ENCODE results near the gene MORN1.

MORN1 gene

DNA sequence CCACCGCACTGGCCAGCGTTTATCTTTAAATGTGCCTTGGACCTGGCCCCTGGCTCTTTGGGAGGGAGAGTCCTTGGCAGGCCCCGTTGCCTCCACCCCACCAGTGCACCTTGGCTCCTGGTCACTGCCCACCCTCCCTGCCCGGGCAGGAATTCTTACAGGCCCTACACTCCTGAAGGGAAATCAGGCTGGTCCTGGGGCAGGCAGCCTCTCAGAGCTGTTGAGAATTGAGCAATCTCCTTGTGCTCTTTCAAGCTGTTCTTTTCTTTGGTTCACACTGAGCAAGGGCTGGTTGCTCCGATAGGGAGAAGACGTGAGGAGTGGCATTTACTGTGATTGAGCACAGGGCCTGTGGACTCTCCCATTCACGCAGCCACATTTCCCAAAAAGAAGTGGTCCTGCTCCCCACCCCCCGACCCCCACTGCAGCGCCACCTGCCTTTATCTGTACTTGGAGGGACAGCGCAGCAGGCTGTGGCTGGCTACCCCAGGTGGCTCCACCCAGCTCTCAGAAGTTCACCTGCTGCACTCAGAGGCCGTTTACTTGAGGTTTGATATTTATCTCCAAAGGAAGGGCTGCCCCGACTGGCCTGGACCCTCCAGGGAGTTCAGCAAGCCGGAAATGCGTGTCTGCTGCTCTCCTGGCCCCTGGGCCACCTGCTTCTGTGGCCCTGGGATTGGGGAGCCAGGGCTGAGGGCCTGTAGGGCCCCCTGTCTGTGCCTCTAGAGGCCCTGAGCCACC lies 115.4 kb downstream of the MORN1 start:
- peaks cover 59% of the 10 kb centered on the region for H3K4me1 ChIP-seq (ENCODE audit: insufficient read depth, low read length, poor library complexity, severe bottlenecking)

DNA sequence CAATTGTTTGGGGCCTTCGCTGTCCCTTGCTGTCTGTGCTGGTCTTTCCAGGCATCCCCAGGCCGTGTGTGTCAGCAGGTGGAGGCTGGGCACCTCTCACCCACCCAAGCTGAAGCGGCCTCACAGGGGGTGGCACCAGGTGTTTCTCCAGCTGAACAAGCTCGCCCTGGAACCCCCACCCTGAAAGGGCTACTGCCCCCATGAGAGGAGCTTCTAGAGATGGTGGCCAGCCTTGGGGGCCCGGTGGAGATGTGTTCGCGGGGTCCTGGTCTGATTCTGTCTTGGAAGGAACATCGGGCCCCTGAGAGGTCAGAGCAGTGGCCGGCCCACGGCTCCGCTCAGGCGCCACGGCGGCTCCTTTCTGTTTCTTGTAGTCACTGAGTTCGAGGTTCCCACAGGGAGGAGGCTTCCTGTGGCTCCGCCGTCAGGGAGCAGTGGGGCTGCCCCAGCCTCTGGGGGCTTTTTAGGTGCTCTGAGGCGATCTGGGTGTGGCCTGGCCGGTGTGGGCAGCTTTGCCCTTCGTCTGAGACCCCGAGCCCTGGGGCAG lies 116.4 kb downstream of the MORN1 start:
- H3K4me3 ChIP-seq (ENCODE audit: low read length, poor library complexity, severe bottlenecking), result no peak overlapping the region
- H3K36me3 ChIP-seq (ENCODE audit: insufficient read depth, low read length), result peaks cover 8% of the 10 kb centered on the region
- peak overlapping the region; percentile 54 for H3K4me2 ChIP-seq (ENCODE audit: low read depth, low read length, poor library complexity, severe bottlenecking)
- H3K9me3 ChIP-seq (ENCODE audit: insufficient read depth, low read depth, low read length), result peaks cover 4% of the 10 kb centered on the region; the same call in 1 of the 2 replicates
- H3K4me1 ChIP-seq (ENCODE audit: insufficient read depth, low read length, poor library complexity, severe bottlenecking), result peaks cover 57% of the 10 kb centered on the region
- H4K20me1 ChIP-seq (ENCODE audit: insufficient read depth, low read length, poor library complexity, severe bottlenecking), result peaks cover 10% of the 10 kb centered on the region
- peak overlapping the region; percentile 59 for H3K9ac ChIP-seq (ENCODE audit: low read depth, low read length, poor library complexity, severe bottlenecking)
- no peaks in the 10 kb centered on the region for H3K27me3 ChIP-seq (ENCODE audit: insufficient read depth, low read length, poor library complexity, severe bottlenecking)
- no peak for TF ChIP-seq EZH2phosphoT487 (IDR thresholded peaks at IDR 0.05; ENCODE audit: borderline replicate concordance)
- TF ChIP-seq, protein P1, sequence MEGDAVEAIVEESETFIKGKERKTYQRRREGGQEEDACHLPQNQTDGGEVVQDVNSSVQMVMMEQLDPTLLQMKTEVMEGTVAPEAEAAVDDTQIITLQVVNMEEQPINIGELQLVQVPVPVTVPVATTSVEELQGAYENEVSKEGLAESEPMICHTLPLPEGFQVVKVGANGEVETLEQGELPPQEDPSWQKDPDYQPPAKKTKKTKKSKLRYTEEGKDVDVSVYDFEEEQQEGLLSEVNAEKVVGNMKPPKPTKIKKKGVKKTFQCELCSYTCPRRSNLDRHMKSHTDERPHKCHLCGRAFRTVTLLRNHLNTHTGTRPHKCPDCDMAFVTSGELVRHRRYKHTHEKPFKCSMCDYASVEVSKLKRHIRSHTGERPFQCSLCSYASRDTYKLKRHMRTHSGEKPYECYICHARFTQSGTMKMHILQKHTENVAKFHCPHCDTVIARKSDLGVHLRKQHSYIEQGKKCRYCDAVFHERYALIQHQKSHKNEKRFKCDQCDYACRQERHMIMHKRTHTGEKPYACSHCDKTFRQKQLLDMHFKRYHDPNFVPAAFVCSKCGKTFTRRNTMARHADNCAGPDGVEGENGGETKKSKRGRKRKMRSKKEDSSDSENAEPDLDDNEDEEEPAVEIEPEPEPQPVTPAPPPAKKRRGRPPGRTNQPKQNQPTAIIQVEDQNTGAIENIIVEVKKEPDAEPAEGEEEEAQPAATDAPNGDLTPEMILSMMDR (conservative IDR thresholded peaks at IDR 0.05; ENCODE audit: low read length), result no peak
- H3K9me2 ChIP-seq (replicated peaks; ENCODE audit: low read depth, low read length), result no peaks in the 10 kb centered on the region
- H2AFZ ChIP-seq (ENCODE audit: low read length), result no peak overlapping the region
- peaks cover 4% of the 10 kb centered on the region; the same call in 1 of the 2 replicates for H3F3A ChIP-seq (ENCODE audit: low read depth)
- peaks cover 86% of the 10 kb centered on the region for H3K79me2 ChIP-seq (ENCODE audit: insufficient read depth, low read length)

More for the DNA sequence above, 115.4 kb downstream of the MORN1 start:
- no peak overlapping the region for H2AFZ ChIP-seq (ENCODE audit: low read length)
- H3K9me3 ChIP-seq (ENCODE audit: insufficient read depth, low read depth, low read length), result peaks cover 4% of the 10 kb centered on the region; the same call in 1 of the 2 replicates
- H3K9ac ChIP-seq (ENCODE audit: low read depth, low read length, poor library complexity, severe bottlenecking), result peak overlapping the region; percentile 59
- no peaks in the 10 kb centered on the region for H3K27me3 ChIP-seq (ENCODE audit: insufficient read depth, low read length, poor library complexity, severe bottlenecking)
- H4K20me1 ChIP-seq (ENCODE audit: insufficient read depth, low read length, poor library complexity, severe bottlenecking), result peaks cover 10% of the 10 kb centered on the region
- peaks cover 4% of the 10 kb centered on the region; the same call in 1 of the 2 replicates for H3F3A ChIP-seq (ENCODE audit: low read depth)
- H3K4me3 ChIP-seq (ENCODE audit: low read length, poor library complexity, severe bottlenecking), result peak overlapping the region; percentile 55
- H3K36me3 ChIP-seq (ENCODE audit: insufficient read depth, low read length), result peaks cover 8% of the 10 kb centered on the region
- no peaks in the 10 kb centered on the region for H3K9me2 ChIP-seq (replicated peaks; ENCODE audit: low read depth, low read length)
- no peak for TF ChIP-seq EZH2phosphoT487 (IDR thresholded peaks at IDR 0.05; ENCODE audit: borderline replicate concordance)
- TF ChIP-seq, protein P1 (conservative IDR thresholded peaks at IDR 0.05; ENCODE audit: low read length), result peak; percentile 46
- peak overlapping the region; percentile 77 for H3K4me2 ChIP-seq (ENCODE audit: low read depth, low read length, poor library complexity, severe bottlenecking)
- peaks cover 80% of the 10 kb centered on the region for H3K79me2 ChIP-seq (ENCODE audit: insufficient read depth, low read length)

DNA sequence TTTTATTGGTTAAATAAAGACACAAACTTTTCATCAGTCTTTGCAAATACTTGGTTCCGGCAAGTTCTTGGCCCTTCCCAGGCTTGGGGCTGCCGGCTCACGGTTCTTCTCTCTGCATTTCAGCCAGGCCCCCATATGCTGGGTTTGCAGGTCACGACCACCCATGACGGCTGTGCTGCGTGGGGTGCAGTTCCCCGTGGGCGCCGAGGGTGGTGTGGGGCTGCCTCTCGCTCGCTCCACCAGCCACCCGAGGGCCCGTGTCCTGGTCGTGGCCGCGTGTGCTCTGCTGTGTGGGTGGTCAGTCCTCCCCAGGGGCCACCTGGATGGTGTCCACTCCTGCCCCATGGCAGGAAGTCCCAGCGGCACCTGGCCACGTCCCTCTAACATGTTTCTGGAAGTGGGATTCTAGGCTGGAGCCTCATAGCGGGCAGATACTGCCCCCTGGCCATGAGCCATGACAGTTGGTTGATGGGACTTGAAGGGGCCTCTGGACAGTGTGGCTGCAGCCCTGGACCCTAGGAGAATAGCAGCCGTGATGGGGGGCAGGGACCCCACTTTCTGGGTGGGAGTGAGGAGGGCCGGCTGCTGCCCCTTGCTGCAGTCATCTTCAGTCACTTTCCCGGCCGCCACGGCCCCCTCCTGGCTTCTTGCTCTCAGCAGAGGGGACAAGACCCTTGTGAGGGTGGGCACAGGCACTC lies 117.0 kb downstream of the MORN1 start:
- TF ChIP-seq EZH2phosphoT487 (IDR thresholded peaks at IDR 0.05; ENCODE audit: borderline replicate concordance), result no peak
- TF ChIP-seq, protein P1 (conservative IDR thresholded peaks at IDR 0.05; ENCODE audit: low read length), result no peak
- H3K79me2 ChIP-seq (ENCODE audit: insufficient read depth, low read length), result peaks cover 86% of the 10 kb centered on the region
- peaks cover 51% of the 10 kb centered on the region for H3K4me1 ChIP-seq (ENCODE audit: insufficient read depth, low read length, poor library complexity, severe bottlenecking)

More for the DNA sequence above, 117.0 kb downstream of the MORN1 start:
- Histone ChIP-seq H3F3A (ENCODE audit: low read depth) (peaks cover 4% of the 10 kb centered on the region; the same call in 1 of the 2 replicates), H3K9me2 (replicated peaks; ENCODE audit: low read depth, low read length) (no peaks in the 10 kb centered on the region), H4K20me1 (ENCODE audit: insufficient read depth, low read length, poor library complexity, severe bottlenecking) (peaks cover 10% of the 10 kb centered on the region), H3K27me3 (ENCODE audit: insufficient read depth, low read length, poor library complexity, severe bottlenecking) (no peaks in the 10 kb centered on the region), H2AFZ (ENCODE audit: low read length) (no peak overlapping the region), H3K9me3 (ENCODE audit: insufficient read depth, low read depth, low read length) (peaks cover 4% of the 10 kb centered on the region; the same call in 1 of the 2 replicates), H3K4me3 (ENCODE audit: low read length, poor library complexity, severe bottlenecking) (no peak overlapping the region), H3K36me3 (ENCODE audit: insufficient read depth, low read length) (peaks cover 8% of the 10 kb centered on the region), H3K9ac (ENCODE audit: low read depth, low read length, poor library complexity, severe bottlenecking) (no peak overlapping the region), H3K4me2 (ENCODE audit: low read depth, low read length, poor library complexity, severe bottlenecking) (no peak overlapping the region)
